HCT116 (cell line): ENCODE data around the gene ADCY10. TPM values are rescaled to one million over a fixed set of nuclear protein-coding genes. Genes with fewer than 3 reads are reported as not detected.

ENCODE experiments used
- ATAC-seq: fragments of 200-7000 bp; cut with Tn5 transposase; 2 replicates; pipeline ENCODE4 v1.9.1; 2020; ENCODE audit warnings: mild to moderate bottlenecking, moderate library complexity
- BruUV-seq: library from RNA; stranded (reverse); fragments of 400-500 nt; replicated peaks from 2 replicates; lab custom pipeline; 2021; lab: Mats Ljungman, UMichigan
- CTCF ChIA-PET: fragments of 300-600 bp; sonication (Branson Sonifier 250); formaldehyde crosslinking; loops from one replicate; lab custom pipeline; 2021; ENCODE audit warnings: antibody characterized with exemption; lab: Charles Lee
- POLR2A ChIA-PET: fragments of 300-600, 350-600 bp; sonication (Branson Sonifier 250); formaldehyde crosslinking; loops from one replicate; lab custom pipeline; 2021; ENCODE audit warnings: antibody characterized with exemption; lab: Charles Lee
- RAD21 ChIA-PET, 2 experiments: fragments of 300-600 bp; sonication (Branson Sonifier 250); formaldehyde crosslinking; loops; one replicate each; lab custom pipeline; 2023; ENCODE audit warnings: low total read pairs in 2 of 2; ENCODE audit not compliant: uncharacterized antibody in 2 of 2, unreplicated experiment in 2 of 2, low non-redundant PET in 1 of 2; lab: Charles Lee
- DNase-seq: peaks from one replicate; pipeline ENCODE4 v3.0.0-alpha.2; 2010; ENCODE audit warnings: low read depth, low spot score
- H2AFZ ChIP-seq: fragments of 200-600 bp; shearing (Covaris generic), sonication (generic); 2 replicates; pipeline ENCODE4 v1.6.1; 2017; ENCODE audit warnings: low read depth, mixed run types, mixed read lengths, antibody characterized with exemption, low read length; ENCODE audit not compliant: poor library complexity, severe bottlenecking
- H3K27ac ChIP-seq: 2 replicates; pipeline ENCODE4 v1.5.1; 2012; ENCODE audit warnings: low read depth, low read length
- H3K27me3 ChIP-seq: fragments of 200-600 bp; sonication (generic); 2 replicates; pipeline ENCODE4 v1.6.1; 2016; ENCODE audit warnings: mixed run types, low read length, mixed read lengths; ENCODE audit not compliant: insufficient read depth
- H3K36me3 ChIP-seq, 2 experiments: fragments of 200-500 bp in 1 of 2; fragments of 200-600 bp in 1 of 2; sonication (Bioruptor generic) in 1 of 2; sonication (generic) in 1 of 2; 2 replicates each; pipeline versions ENCODE4 v1.5.1 to v1.6.1; 2014 to 2016; ENCODE audit warnings: low read length in 2 of 2, inconsistent platforms in 1 of 2, mixed read lengths in 1 of 2, mixed run types in 1 of 2; ENCODE audit not compliant: insufficient read depth in 2 of 2, control insufficient read depth in 1 of 2
- H3K4me1 ChIP-seq, 2 experiments: fragments of 200-600 bp in 1 of 2; sonication (generic) in 1 of 2; 2 replicates each; pipeline versions ENCODE4 v1.5.1 to v1.6.1; 2012 to 2017; ENCODE audit warnings: low read length in 2 of 2, inconsistent platforms in 1 of 2, mild to moderate bottlenecking in 1 of 2, mixed read lengths in 1 of 2, mixed run types in 1 of 2, moderate library complexity in 1 of 2; ENCODE audit not compliant: insufficient read depth in 2 of 2, control insufficient read depth in 1 of 2
- H3K4me2 ChIP-seq: fragments of 200-600 bp; sonication (generic); 2 replicates; pipeline ENCODE4 v1.6.1; 2017; ENCODE audit warnings: mixed run types, low read length, mixed read lengths
- H3K4me3 ChIP-seq, 2 experiments: fragments of 200-600 bp in 1 of 2; sonication (generic) in 1 of 2; replicated peaks in 1 of 2; 2 replicates each; pipeline ENCODE4 v1.5.1; 2011 to 2016; ENCODE audit warnings: low read length in 2 of 2, control low read depth in 1 of 2, low read depth in 1 of 2, mild to moderate bottlenecking in 1 of 2, mixed read lengths in 1 of 2, mixed run types in 1 of 2
- H3K79me2 ChIP-seq: fragments of 200-600 bp; sonication (generic); 2 replicates; pipeline ENCODE4 v1.6.1; 2017; ENCODE audit warnings: mild to moderate bottlenecking, mixed run types, low read length, moderate library complexity, mixed read lengths; ENCODE audit not compliant: insufficient read depth
- H3K9ac ChIP-seq: fragments of 200-600 bp; sonication (generic); 2 replicates; pipeline ENCODE4 v1.6.1; 2016; ENCODE audit warnings: low read length, mixed read lengths
- H3K9me2 ChIP-seq: fragments of 200-600 bp; sonication (generic), shearing (Covaris generic); 2 replicates; pipeline ENCODE4 v1.6.1; 2017; ENCODE audit warnings: mixed run types, mild to moderate bottlenecking, moderate library complexity; ENCODE audit not compliant: insufficient read depth
- H3K9me3 ChIP-seq, 2 experiments: fragments of 200-500 bp in 1 of 2; fragments of 200-600 bp in 1 of 2; sonication (Bioruptor generic) in 1 of 2; sonication (generic) in 1 of 2; 2 replicates each; pipeline ENCODE4 v1.6.1; 2014 to 2017; ENCODE audit warnings: low read length in 2 of 2, mixed read lengths in 2 of 2, inconsistent platforms in 1 of 2, low read depth in 1 of 2, mild to moderate bottlenecking in 1 of 2, mixed run types in 1 of 2, moderate library complexity in 1 of 2; ENCODE audit not compliant: control insufficient read depth in 1 of 2, insufficient read depth in 1 of 2
- H4K20me1 ChIP-seq: fragments of 200-600 bp; sonication (generic), shearing (Covaris generic); 2 replicates; pipeline ENCODE4 v1.6.1; 2017; ENCODE audit warnings: mixed run types, mild to moderate bottlenecking, moderate library complexity; ENCODE audit not compliant: insufficient read depth
- CBX3 ChIP-seq: IDR thresholded peaks from 2 replicates; pipeline ENCODE4 v1.6.1; 2012; ENCODE audit warnings: low read depth
- CEBPB ChIP-seq: IDR thresholded peaks from 2 replicates; pipeline ENCODE4 v1.6.1; 2012; ENCODE audit warnings: low read depth
- EGR1 ChIP-seq: IDR thresholded peaks from 2 replicates; pipeline ENCODE4 v1.6.1; 2012; ENCODE audit warnings: low read depth
- ELF1 ChIP-seq: IDR thresholded peaks from 2 replicates; pipeline ENCODE4 v1.6.1; 2012; ENCODE audit warnings: low read depth, borderline replicate concordance
- EZH2phosphoT487 ChIP-seq: fragments of 200-600 bp; IDR thresholded peaks from 2 replicates; pipeline ENCODE4 v1.6.1; 2018; ENCODE audit warnings: antibody characterized with exemption, borderline replicate concordance
- POLR2A ChIP-seq: IDR thresholded peaks from 2 replicates; pipeline ENCODE4 v1.7.0; 2011; ENCODE audit warnings: borderline replicate concordance; ENCODE audit not compliant: insufficient read depth, insufficient read length; ENCODE audit errors: extremely low read depth
- POLR2AphosphoS5 ChIP-seq: IDR thresholded peaks from 2 replicates; pipeline ENCODE4 v1.6.1; 2011; ENCODE audit warnings: mild to moderate bottlenecking, low read depth, low read length, moderate library complexity
- RAD21 ChIP-seq: IDR thresholded peaks from 2 replicates; pipeline ENCODE4 v1.6.1; 2012; ENCODE audit warnings: low read depth, mild to moderate bottlenecking
- SIN3A ChIP-seq: IDR thresholded peaks from 2 replicates; pipeline ENCODE4 v1.6.1; 2012; ENCODE audit warnings: low read depth
- SRF ChIP-seq: IDR thresholded peaks from 2 replicates; pipeline ENCODE4 v1.6.1; 2012; ENCODE audit warnings: low read depth
- ZFX ChIP-seq: fragments of 450-650 bp; IDR thresholded peaks from 2 replicates; pipeline ENCODE4 v1.6.1; 2017
- ZNF274 ChIP-seq: fragments of 200-500 bp; sonication (Bioruptor generic); IDR thresholded peaks from 2 replicates; pipeline ENCODE4 v1.6.1; 2014; ENCODE audit warnings: mild to moderate bottlenecking, low read depth, low read length, inconsistent platforms
- intact Hi-C: fragments of 100-400 bp; cut with micrococcal nuclease; formaldehyde crosslinking; loops from 2 replicates; pipeline ENCODE4 v1.10.0; 2022
- total RNA-seq: library from RNA; stranded (reverse); gene quantifications from one replicate; pipeline ENCODE4 v1.2.1, GENCODE V29; 2021; ENCODE audit not compliant: unreplicated experiment
- TF ChIP-seq, protein P1 (sequence below), 3 experiments: fragments of 200-600 bp in 1 of 3; sonication (generic) in 1 of 3; IDR thresholded peaks in 2 of 3; conservative IDR thresholded peaks in 1 of 3; 2 replicates each; pipeline ENCODE4 v1.5.1; 2012 to 2017; ENCODE audit warnings: low read depth in 2 of 3, low read length in 2 of 3, antibody characterized with exemption in 1 of 3, borderline replicate concordance in 1 of 3, control low read depth in 1 of 3, mild to moderate bottlenecking in 1 of 3, mixed read lengths in 1 of 3, mixed run types in 1 of 3, moderate library complexity in 1 of 3; ENCODE audit not compliant: insufficient read depth in 1 of 3
- TF ChIP-seq, protein P2 (sequence below): IDR thresholded peaks from 2 replicates; pipeline ENCODE4 v1.6.1; 2011; ENCODE audit warnings: mild to moderate bottlenecking, low read length, moderate library complexity; ENCODE audit not compliant: insufficient replicate concordance; ENCODE audit errors: extremely low read depth

ADCY10 gene
- total RNA-seq, 1 experiment from 2014 or later, result 0.30 TPM

DNA sequence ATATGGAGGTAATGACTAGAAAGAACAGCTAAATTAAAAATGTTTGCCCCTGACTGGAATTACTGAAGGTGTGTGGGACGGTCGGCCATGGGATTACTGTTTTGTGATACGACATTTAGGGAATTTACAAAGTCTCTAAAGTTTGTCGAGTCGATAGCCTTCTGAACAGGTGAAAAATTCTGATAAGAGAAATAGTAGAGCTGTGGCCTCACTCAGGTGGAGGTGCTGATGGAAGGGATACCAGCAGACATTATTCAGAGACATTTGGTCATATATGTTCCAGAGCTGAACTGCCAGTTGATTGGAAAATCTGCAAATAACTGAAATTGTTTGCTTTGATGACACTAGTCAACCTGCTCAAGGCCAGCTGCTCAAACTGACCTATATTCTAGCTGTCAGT lies 71.1 kb downstream of the ADCY10 start:
- Histone ChIP-seq H3K4me1 (no peaks in the 10 kb centered on the region), H3K27ac (no peak overlapping the region), H2AFZ (no peak overlapping the region), H3K9me2 (no peaks in the 10 kb centered on the region), H3K9me3 (no peaks in the 10 kb centered on the region), H3K36me3 (no peaks in the 10 kb centered on the region), H3K9ac (no peak overlapping the region), H3K4me3 (no peak overlapping the region), H3K4me2 (no peak overlapping the region), H3K27me3 (no peaks in the 10 kb centered on the region), H4K20me1 (no peaks in the 10 kb centered on the region), H3K79me2 (no peaks in the 10 kb centered on the region)
- TF ChIP-seq CBX3 (no peak), POLR2AphosphoS5 (no peak), ZNF274 (no peak), RAD21 (no peak), POLR2A (no peak)
- TF ChIP-seq, protein P1, sequence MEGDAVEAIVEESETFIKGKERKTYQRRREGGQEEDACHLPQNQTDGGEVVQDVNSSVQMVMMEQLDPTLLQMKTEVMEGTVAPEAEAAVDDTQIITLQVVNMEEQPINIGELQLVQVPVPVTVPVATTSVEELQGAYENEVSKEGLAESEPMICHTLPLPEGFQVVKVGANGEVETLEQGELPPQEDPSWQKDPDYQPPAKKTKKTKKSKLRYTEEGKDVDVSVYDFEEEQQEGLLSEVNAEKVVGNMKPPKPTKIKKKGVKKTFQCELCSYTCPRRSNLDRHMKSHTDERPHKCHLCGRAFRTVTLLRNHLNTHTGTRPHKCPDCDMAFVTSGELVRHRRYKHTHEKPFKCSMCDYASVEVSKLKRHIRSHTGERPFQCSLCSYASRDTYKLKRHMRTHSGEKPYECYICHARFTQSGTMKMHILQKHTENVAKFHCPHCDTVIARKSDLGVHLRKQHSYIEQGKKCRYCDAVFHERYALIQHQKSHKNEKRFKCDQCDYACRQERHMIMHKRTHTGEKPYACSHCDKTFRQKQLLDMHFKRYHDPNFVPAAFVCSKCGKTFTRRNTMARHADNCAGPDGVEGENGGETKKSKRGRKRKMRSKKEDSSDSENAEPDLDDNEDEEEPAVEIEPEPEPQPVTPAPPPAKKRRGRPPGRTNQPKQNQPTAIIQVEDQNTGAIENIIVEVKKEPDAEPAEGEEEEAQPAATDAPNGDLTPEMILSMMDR (IDR thresholded peaks at IDR 0.05 in 2 of 3, conservative IDR thresholded peaks at IDR 0.05 in 1 of 3; ENCODE audit: borderline replicate concordance in 1 of 3, insufficient read depth in 1 of 3, low read depth in 2 of 3, low read length in 2 of 3), result no peak
- ATAC-seq (no peak), DNase-seq (no peak)
- intact Hi-C loops, result no loop called here
- ChIA-PET POLR2A (no interaction called here), RAD21 (no interaction called here), CTCF (no interaction called here)
- BruUV-seq, result no TSS peak

DNA sequence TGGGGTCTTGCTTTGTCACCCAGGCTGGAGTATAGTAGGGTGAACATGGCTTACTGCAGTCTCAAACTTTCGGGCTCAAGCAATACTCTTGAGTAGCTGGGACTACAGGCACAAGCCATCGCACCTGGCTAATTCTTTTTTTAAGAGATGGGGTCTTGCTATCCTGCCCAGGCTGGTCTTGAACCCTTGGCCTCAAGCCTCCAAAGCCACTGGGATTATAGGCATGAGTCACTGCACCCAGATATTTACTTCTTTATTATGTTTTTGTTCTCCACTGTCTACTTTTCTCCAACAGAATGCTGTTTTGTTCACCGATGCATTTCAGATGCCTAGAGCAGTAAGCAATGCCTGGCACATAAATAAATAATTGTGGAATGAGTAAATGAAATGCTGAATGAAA lies 72.4 kb downstream of the ADCY10 start:
- ChIA-PET RAD21 (no interaction called here), CTCF (no interaction called here), POLR2A (no interaction called here)
- no TSS peak for BruUV-seq
- H3K4me1 ChIP-seq, result no peaks in the 10 kb centered on the region
- ATAC-seq (no peak), DNase-seq (no peak)
- no peak overlapping the region for H3K27ac ChIP-seq
- no peaks in the 10 kb centered on the region for H3K27me3 ChIP-seq
- H3K36me3 ChIP-seq, result no peaks in the 10 kb centered on the region
- H4K20me1 ChIP-seq, result no peaks in the 10 kb centered on the region
- no peak overlapping the region for H3K4me3 ChIP-seq
- no peaks in the 10 kb centered on the region for H3K79me2 ChIP-seq
- no peaks in the 10 kb centered on the region for H3K9me2 ChIP-seq
- H3K9me3 ChIP-seq, result no peaks in the 10 kb centered on the region
- no peak overlapping the region for H3K9ac ChIP-seq
- intact Hi-C loops, result no loop called here
- no peak overlapping the region for H3K4me2 ChIP-seq
- H2AFZ ChIP-seq, result no peak overlapping the region
- TF ChIP-seq POLR2A (no peak), POLR2AphosphoS5 (no peak), EZH2phosphoT487 (no peak), ELF1 (no peak), SRF (no peak), EGR1 (no peak), RAD21 (no peak), ZNF274 (no peak), ZFX (no peak), SIN3A (no peak), CBX3 (no peak), CEBPB (no peak)
- TF ChIP-seq, protein P1 (IDR thresholded peaks at IDR 0.05 in 2 of 3, conservative IDR thresholded peaks at IDR 0.05 in 1 of 3; ENCODE audit: borderline replicate concordance in 1 of 3, insufficient read depth in 1 of 3, low read depth in 2 of 3, low read length in 2 of 3), result no peak
- TF ChIP-seq, protein P2, sequence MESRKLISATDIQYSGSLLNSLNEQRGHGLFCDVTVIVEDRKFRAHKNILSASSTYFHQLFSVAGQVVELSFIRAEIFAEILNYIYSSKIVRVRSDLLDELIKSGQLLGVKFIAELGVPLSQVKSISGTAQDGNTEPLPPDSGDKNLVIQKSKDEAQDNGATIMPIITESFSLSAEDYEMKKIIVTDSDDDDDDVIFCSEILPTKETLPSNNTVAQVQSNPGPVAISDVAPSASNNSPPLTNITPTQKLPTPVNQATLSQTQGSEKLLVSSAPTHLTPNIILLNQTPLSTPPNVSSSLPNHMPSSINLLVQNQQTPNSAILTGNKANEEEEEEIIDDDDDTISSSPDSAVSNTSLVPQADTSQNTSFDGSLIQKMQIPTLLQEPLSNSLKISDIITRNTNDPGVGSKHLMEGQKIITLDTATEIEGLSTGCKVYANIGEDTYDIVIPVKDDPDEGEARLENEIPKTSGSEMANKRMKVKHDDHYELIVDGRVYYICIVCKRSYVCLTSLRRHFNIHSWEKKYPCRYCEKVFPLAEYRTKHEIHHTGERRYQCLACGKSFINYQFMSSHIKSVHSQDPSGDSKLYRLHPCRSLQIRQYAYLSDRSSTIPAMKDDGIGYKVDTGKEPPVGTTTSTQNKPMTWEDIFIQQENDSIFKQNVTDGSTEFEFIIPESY, result no peak
